Gastrocnemius medialis (tissue), 4 donors: Measurements from ENCODE around the gene TACC3. TPM values are rescaled to one million over a fixed set of nuclear protein-coding genes. Genes with fewer than 3 reads are reported as not detected.

ENCODE experiments used
- ATAC-seq, 2 donors: fragments of 150-250 bp; one replicate each; pipeline ENCODE4 v1.9.1; 2016
- DNase-seq, 2 donors: peaks; one replicate each; pipeline ENCODE4 v3.0.0-alpha.2; 2019
- H3K27ac ChIP-seq, 4 donors: fragments of 200-600 bp; sonication (generic); 1 replicate in 1 of 4; 2 replicates in 3 of 4; pipeline ENCODE4 v1.5.1; 2016 to 2018; ENCODE audit warnings: mild to moderate bottlenecking in 2 of 4, moderate library complexity in 1 of 4
- H3K27me3 ChIP-seq, 3 donors: fragments of 200-600 bp; sonication (generic) in 2 of 3; 1 replicate in 1 of 3; 2 replicates in 2 of 3; pipeline versions ENCODE4 v1.5.1 to v1.6.0; 2016 to 2019; ENCODE audit warnings: mild to moderate bottlenecking in 1 of 3, moderate library complexity in 1 of 3
- H3K36me3 ChIP-seq, 2 donors: fragments of 200-600 bp; sonication (generic) in 1 of 2; one replicate each; pipeline ENCODE4 v1.5.1; 2017 to 2018
- H3K4me1 ChIP-seq, 2 donors: fragments of 200-600 bp; sonication (generic) in 1 of 2; one replicate each; pipeline ENCODE4 v1.5.1; 2016 to 2017; ENCODE audit warnings: mild to moderate bottlenecking in 2 of 2
- H3K4me3 ChIP-seq, 4 donors: fragments of 200-600 bp; sonication (generic) in 3 of 4; 1 replicate in 1 of 4; 2 replicates in 3 of 4; pipeline ENCODE4 v1.5.1; 2016 to 2019; ENCODE audit warnings: mild to moderate bottlenecking in 2 of 4
- H3K9me3 ChIP-seq, 3 donors: fragments of 200-600 bp; sonication (generic) in 2 of 3; 1 replicate in 1 of 3; 2 replicates in 2 of 3; pipeline ENCODE4 v1.5.1; 2016 to 2019
- CTCF ChIP-seq, 5 experiments: fragments of 450-650 bp in 3 of 5; fragments of 200-600 bp in 2 of 5; sonication (generic) in 2 of 5; IDR thresholded peaks in 4 of 5; conservative IDR thresholded peaks in 1 of 5; 1 replicate in 4 of 5; 2 replicates in 1 of 5; pipeline ENCODE4 v1.5.1; 2016 to 2019; ENCODE audit warnings: antibody characterized with exemption in 5 of 5, mild to moderate bottlenecking in 3 of 5, moderate library complexity in 3 of 5
- POLR2A ChIP-seq, 2 donors: fragments of 450-650 bp; IDR thresholded peaks; one replicate each; pipeline ENCODE4 v1.6.1; 2017; ENCODE audit warnings: antibody characterized with exemption in 2 of 2, mild to moderate bottlenecking in 2 of 2, moderate library complexity in 2 of 2
- in situ Hi-C, 4 donors: fragments of 200-750 bp; cut with MboI; loops; one replicate each; pipeline versions ENCODE4 v1.15.0 to v1.8.0; 2017; ENCODE audit warnings: low sequenced_read_pairs in 4 of 4
- intact Hi-C: fragments of 100-400 bp; cut with DNase I; formaldehyde crosslinking; loops from one replicate; pipeline ENCODE4 v1.15.1; 2023; ENCODE audit warnings: low total_unique reads
- total RNA-seq, 4 donors: library from RNA; depleted of rRNA; stranded (reverse); fragments of >200 nt; gene quantifications; one replicate each; pipeline versions ENCODE4 v1.1.0 to v1.2.3, GENCODE V29; 2016

The TACC3 gene
- total RNA-seq, 4 donors from 2014 or later, result 1.5 to 3.2 (median 1.9) TPM

- Histone ChIP-seq H3K36me3 (peaks cover 0 to 33% of the 10 kb centered on the region in 2 donors), H3K4me3 (no peak overlapping the region), H3K9me3 (peaks cover 0 to 4% (median 0%) of the 10 kb centered on the region in 3 donors), H3K27me3 (no peaks in the 10 kb centered on the region), H3K27ac (no peak overlapping the region), H3K4me1 (no peaks in the 10 kb centered on the region)
- ATAC-seq (no peak), DNase-seq (no peak)
- no peak for TF ChIP-seq CTCF (IDR thresholded peaks at IDR 0.05 in 4 of 5, conservative IDR thresholded peaks at IDR 0.05 in 1 of 5)
- TF ChIP-seq POLR2A (IDR thresholded peaks at IDR 0.05), result no peak
- in situ Hi-C loops, result loop anchor here in 1 of 4 donors (25.0 kb wide), 1 partner anchor 152 kb away; no protein-coding TSS in a partner anchor
- intact Hi-C loops, result no loop called here
Measured at GRCh38 chr4:1735215-1735614, 13.9 kb downstream of the TACC3 start.

- ATAC-seq, result no peak
- H3K36me3 ChIP-seq, result peaks cover 0 to 37% of the 10 kb centered on the region in 2 donors
Measured at GRCh38 chr4:1736812-1737211, 15.5 kb downstream of the TACC3 start.

GRCh38 chr4:1737666-1738065 lies 16.3 kb downstream of the TACC3 start:
- Histone ChIP-seq H3K4me3 (no peak overlapping the region), H3K9me3 (peaks cover 0 to 4% (median 0%) of the 10 kb centered on the region in 3 donors), H3K4me1 (no peaks in the 10 kb centered on the region), H3K27ac (no peak overlapping the region), H3K27me3 (no peaks in the 10 kb centered on the region), H3K36me3 (peaks cover 0 to 37% of the 10 kb centered on the region in 2 donors)
- ATAC-seq (no peak), DNase-seq (no peak)
- in situ Hi-C loops (loop anchor here in 1 of 4 donors (25.0 kb wide), 1 partner anchor 150 kb away; no protein-coding TSS in a partner anchor), intact Hi-C loops (no loop called here)
- TF ChIP-seq CTCF (IDR thresholded peaks at IDR 0.05 in 4 of 5, conservative IDR thresholded peaks at IDR 0.05 in 1 of 5) (no peak), POLR2A (IDR thresholded peaks at IDR 0.05) (no peak)

More at GRCh38 chr4:1736812-1737211, 15.5 kb downstream of the TACC3 start:
- Histone ChIP-seq H3K27me3 (no peaks in the 10 kb centered on the region), H3K9me3 (peaks cover 0 to 4% (median 0%) of the 10 kb centered on the region in 3 donors), H3K27ac (no peak overlapping the region), H3K4me1 (no peaks in the 10 kb centered on the region), H3K4me3 (no peak overlapping the region)
- in situ Hi-C loops, result loop anchor here in 1 of 4 donors (25.0 kb wide), 1 partner anchor 150 kb away; no protein-coding TSS in a partner anchor
- intact Hi-C loops, result no loop called here
- TF ChIP-seq CTCF (IDR thresholded peaks at IDR 0.05 in 4 of 5, conservative IDR thresholded peaks at IDR 0.05 in 1 of 5), result no peak
- no peak for TF ChIP-seq POLR2A (IDR thresholded peaks at IDR 0.05)
- DNase-seq, result no peak

GRCh38 chr4:1738410-1738809 lies 17.1 kb downstream of the TACC3 start:
- in situ Hi-C loops, result loop anchor here in 1 of 4 donors (25.0 kb wide), 1 partner anchor 149 kb away; no protein-coding TSS in a partner anchor

GRCh38 chr4:1739358-1739757 lies 18.0 kb downstream of the TACC3 start:
- Histone ChIP-seq H3K36me3 (peaks cover 0 to 37% of the 10 kb centered on the region in 2 donors), H3K9me3 (peaks cover 0 to 4% (median 0%) of the 10 kb centered on the region in 3 donors), H3K4me3 (no peak overlapping the region), H3K27ac (no peak overlapping the region), H3K4me1 (no peaks in the 10 kb centered on the region), H3K27me3 (no peaks in the 10 kb centered on the region)
- intact Hi-C loops (no loop called here), in situ Hi-C loops (loop anchor here in 1 of 4 donors (25.0 kb wide), 1 partner anchor 148 kb away; no protein-coding TSS in a partner anchor)
- ATAC-seq, result no peak
- TF ChIP-seq CTCF (IDR thresholded peaks at IDR 0.05 in 4 of 5, conservative IDR thresholded peaks at IDR 0.05 in 1 of 5), result no peak
- no peak for TF ChIP-seq POLR2A (IDR thresholded peaks at IDR 0.05)
- no peak for DNase-seq

More at GRCh38 chr4:1738410-1738809, 17.1 kb downstream of the TACC3 start:
- Histone ChIP-seq H3K27me3 (no peaks in the 10 kb centered on the region), H3K4me3 (no peak overlapping the region), H3K4me1 (no peaks in the 10 kb centered on the region), H3K27ac (no peak overlapping the region), H3K9me3 (peaks cover 0 to 4% (median 0%) of the 10 kb centered on the region in 3 donors), H3K36me3 (peaks cover 0 to 37% of the 10 kb centered on the region in 2 donors)
- ATAC-seq (no peak), DNase-seq (no peak)
- no peak for TF ChIP-seq POLR2A (IDR thresholded peaks at IDR 0.05)
- intact Hi-C loops, result no loop called here
